SH-SY5Y (cell line): ENCODE measurements around the gene HOXB9.

Source experiments
- GATA2 ChIP-seq: IDR thresholded peaks from 2 replicates; pipeline ENCODE4 v1.6.1; 2011; ENCODE audit warnings: mild to moderate bottlenecking, low read depth, low read length
- GATA3 ChIP-seq: IDR thresholded peaks from 2 replicates; pipeline ENCODE4 v1.6.1; 2011; ENCODE audit warnings: low read depth, mild to moderate bottlenecking, low read length, moderate library complexity

HOXB9 gene

GRCh38 chr17:48622857-48623256 lies 3.3 kb downstream of the HOXB9 start:
- TF ChIP-seq GATA2: no peak
- no peak for TF ChIP-seq GATA3

DNA sequence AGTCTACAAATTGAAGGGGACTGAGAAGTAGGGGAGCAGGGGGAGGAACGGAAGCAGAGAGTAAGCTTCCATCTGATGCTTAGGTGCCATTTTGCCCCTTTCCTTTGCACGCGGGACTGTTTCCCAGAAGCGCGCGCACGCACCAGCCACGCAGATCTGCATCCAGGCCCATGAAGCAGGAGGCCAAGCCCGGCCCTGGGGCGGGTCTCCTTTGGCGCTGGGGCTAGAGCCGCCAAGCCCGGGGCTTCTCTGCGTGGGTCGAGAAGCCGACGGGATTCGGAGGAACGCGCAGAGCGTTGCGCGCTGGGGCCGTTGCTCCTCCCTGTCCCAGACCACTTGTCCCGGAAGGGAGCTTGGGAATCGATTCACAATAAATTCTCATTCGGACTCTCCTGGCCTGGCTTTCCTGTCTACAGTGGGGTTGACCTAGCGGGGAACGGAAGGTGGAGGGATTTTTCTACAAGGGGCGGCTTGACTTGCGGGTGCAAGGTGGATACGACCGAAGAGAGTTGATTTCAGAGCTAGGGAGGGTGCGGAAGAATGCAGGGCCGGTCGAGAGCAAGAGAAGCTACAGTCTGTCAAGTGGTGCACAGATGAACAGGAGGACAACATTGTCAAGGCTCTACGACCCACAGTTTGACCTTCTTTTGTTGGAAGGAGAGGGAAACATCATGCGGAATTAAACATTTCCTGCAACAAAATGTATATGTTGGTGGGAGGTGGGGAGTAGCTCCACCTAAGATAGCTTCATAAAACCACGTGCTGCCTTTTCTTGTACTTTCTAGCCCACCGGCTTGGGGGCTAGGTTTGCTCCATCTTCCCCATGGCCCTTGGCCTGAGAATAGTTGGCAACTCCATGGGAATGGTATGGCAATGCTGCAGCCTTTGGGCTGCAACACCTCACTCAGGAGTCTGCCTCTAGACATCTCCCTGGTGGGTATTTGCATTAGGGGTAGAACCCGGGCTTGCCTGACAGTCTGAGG lies 4.5 kb downstream of the HOXB9 start:
- TF ChIP-seq GATA2 (no peak), GATA3 (no peak)

GRCh38 chr17:48620461-48621139 lies 5.6 kb downstream of the HOXB9 start:
- TF ChIP-seq GATA3 (no peak), GATA2 (no peak)

GRCh38 chr17:48619826-48620449 lies 6.2 kb downstream of the HOXB9 start:
- no peak for TF ChIP-seq GATA2
- TF ChIP-seq GATA3: no peak

DNA sequence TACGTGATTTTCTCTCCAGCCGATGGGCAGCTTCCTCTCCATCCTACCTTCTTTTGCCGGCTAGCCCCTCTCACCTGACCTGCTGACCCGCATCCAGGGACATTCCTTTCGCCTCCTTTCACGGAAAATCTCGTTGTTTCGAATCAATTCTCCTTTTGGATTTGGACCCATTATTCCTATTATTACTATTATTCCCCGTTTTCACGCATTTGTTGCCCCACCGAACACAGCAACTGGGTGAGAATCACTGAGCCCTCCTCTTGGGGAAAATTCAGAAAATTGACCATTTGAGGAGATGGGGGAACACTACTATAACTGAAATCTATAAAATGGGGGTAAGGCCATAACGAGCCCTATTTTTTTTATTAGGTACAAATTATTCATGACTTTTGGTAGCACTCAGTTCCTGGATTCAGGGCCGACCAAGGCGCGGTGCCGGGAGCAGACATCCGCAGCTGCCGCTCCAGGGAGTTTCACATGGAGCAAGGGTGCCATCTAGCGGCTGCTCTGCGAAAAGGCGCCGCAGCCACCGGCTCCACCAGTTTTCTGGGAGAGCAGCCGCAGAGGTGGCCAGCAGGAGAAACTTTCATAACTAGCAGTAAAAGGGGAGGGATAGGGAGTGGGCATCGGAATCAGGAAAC lies 7.8 kb downstream of the HOXB9 start:
- no peak for TF ChIP-seq GATA2
- TF ChIP-seq GATA3: no peak

DNA sequence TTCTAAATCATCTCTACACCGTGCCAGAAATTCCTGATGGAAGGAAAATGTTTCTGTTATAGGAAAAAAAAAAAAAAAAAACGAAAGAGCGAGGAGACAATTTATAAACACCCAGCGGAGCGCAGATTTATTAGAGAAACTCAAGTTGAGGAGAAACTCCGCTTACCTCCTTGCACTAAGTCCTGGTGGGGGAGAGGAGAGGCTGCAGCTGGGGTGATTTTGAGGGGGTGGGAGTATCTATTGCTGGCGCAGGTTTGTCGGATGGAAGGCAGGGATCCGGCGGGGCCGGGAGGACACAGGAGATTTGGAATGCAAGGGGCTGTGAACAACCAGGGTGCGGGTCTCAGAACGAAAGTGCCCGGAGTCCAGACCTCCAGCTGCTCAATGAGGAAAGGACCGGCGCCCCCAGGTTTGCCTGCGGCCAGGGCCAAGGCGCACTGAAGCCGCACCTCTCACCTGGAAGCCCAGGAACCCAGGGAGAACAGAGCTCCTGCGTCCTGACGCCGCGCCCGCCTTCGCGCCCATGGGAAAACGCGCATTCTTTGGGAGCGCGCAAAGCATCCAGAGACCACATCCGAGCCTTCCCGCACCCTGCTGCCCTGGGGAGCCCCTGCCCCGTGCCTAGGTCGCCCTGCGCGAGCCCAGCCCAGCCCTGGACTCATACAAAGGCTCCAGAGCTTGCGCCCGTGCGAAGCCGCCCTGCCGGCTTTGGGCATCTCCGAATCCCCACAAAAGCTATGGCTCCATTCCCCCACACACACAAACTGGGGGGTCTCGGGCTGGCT lies 8.5 kb downstream of the HOXB9 start:
- TF ChIP-seq GATA3: no peak
- no peak for TF ChIP-seq GATA2

DNA sequence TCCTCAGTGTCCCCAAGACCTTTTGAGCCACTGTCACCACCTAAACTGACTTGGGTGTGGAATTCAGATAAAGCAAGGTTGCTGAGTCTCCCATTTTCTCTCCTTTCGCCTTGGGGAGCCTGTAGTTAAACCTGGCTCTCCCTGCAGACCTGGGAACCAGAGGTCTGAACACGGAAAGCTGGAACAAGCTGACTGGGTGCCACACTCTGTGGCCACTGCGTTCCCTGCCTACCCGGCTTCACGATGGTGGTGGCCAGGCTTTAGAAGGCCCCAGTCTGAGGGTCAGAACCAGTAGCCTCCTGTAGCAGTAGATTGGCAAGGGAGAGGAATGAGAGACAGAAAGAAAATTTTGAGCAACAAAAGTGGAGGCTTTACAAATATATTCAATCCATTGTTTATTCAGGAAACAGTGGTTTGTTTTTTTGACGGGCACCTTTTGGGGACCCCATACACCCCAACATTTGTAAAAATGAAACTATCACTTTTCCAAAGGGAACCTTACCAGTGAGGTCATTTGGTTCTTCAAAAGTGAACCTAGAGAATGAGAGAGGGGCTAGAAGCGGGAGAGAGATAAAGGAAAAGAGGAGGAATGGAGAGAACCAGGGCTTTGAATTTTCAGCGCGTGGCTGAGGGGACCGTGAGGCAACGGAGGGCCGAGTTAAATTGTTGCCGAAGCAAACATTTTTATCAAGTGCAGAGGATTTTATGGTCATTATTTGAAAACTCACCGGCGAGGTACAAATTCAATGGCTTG lies 9.3 kb downstream of the HOXB9 start:
- no peak for TF ChIP-seq GATA3
- TF ChIP-seq GATA2: no peak

GRCh38 chr17:48615963-48616716 lies 10.0 kb downstream of the HOXB9 start:
- no peak for TF ChIP-seq GATA2

DNA sequence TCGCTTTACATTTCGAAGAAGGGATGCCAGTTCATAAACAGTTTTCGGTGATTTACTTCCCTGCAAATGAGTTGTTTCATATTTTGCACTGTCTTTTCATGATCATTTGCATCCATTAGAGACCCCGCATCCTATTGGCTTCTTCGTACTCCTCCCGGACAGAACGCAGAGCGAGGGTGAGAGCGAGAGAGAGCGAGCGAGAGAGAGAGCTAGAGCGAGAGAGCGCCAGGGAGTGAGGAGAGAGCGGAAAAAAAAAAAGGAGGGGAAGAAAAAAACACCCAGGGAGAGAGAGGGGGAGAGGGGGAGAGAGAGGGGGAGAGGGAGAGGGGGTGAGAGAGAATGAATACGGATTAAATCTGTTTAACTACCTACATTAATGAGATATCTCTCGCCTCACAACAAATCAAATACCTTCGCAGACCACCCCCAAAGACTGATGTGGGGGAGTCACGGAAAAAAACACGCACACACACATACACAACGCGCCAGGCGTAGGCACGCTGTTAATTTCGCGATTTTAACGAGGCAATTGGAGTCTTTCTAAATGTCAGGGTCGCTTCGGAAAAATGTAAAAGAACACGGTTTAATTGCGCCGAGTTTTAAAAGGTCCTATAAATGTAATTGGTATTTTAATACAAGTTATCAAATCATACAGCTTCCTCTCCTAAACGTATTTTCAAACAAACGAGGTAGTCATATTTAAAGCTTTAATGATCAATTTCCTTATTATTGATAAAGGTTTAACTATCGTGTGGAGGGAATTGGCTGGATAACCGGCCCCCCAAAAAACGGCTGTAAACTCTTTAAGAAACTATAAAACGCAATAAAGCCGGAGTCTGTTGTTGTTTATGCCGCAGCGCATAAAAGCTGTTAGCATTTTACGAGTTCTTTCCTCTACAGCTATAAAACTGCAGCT lies 10.9 kb downstream of the HOXB9 start, which contains the start of gene HOXB8:
TSS of gene HOXB8 (minus strand) at position 246 of the 916 bp plus-strand sequence. CDS start 588 bp downstream, outside the sequence.
- TF ChIP-seq GATA2 (no peak), GATA3 (no peak)

GRCh38 chr17:48613862-48614694 lies 12.1 kb downstream of the HOXB9 start:
- TF ChIP-seq GATA2 (no peak), GATA3 (no peak)
